ENCODE measurements around the gene ZNF239. TPM values are rescaled to one million over a fixed set of nuclear protein-coding genes. Genes with fewer than 3 reads are reported as not detected.
A peak's percentile ranks its signal among the peaks of the same experiment; 100 is the strongest.
"Not testable (repeated sequence)": the region's sequence is repeated elsewhere in the genome, so short reads cannot be mapped to it uniquely, and the experiment has no call there.

ZNF239 gene
- total RNA-seq, 1 experiment from 2014 or later = 4.7 TPM

DNA sequence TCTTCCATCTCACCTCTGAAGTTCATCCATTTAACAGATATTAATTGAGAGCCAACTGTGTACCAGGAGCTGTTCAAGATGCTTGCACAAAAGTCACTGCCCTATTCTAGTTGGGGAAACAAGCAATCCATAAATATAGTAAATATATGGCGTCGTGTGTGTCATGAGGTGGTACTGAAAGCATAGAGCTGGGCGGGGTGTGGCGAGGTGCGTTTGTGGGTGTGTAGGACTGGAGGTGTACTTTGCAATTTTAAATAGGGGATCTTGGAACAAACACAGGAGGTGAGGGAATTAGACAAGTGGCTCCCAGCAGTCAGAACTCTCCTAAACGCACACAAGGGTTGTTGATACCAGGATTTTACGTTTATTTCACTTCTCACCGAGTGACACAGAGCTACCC, 490 bp upstream of the ZNF239 start:
- peak overlapping the region; percentile 66 for H3K4me2 ChIP-seq (ENCODE audit: low read depth, low read length, poor library complexity, severe bottlenecking)
- H3K4me3 ChIP-seq (ENCODE audit: low read length) = peak overlapping the region; percentile 68; the same call in 1 of the 2 replicates
- H3K4me1 ChIP-seq (ENCODE audit: low read length) = peaks cover 10% of the 10 kb centered on the region
- DNase-seq = no peak
- H3K27me3 ChIP-seq (ENCODE audit: low read length) = no peaks in the 10 kb centered on the region
- peaks cover 9% of the 10 kb centered on the region; the same call in 1 of the 2 replicates for H3K79me2 ChIP-seq (ENCODE audit: low read length)
- H3K9ac ChIP-seq (ENCODE audit: low read length) = no peak overlapping the region
- H3K9me2 ChIP-seq (replicated peaks; ENCODE audit: insufficient read depth, low read length) = no peaks in the 10 kb centered on the region
- H2AFZ ChIP-seq (ENCODE audit: low read length) = peak overlapping the region; percentile 6; the same call in 1 of the 2 replicates
- no peaks in the 10 kb centered on the region for H4K20me1 ChIP-seq (ENCODE audit: insufficient read depth, low read depth, low read length)
- H3K36me3 ChIP-seq (ENCODE audit: insufficient read depth, low read length) = no peaks in the 10 kb centered on the region; the same call in 1 of the 2 replicates
- no peak overlapping the region for H3K27ac ChIP-seq (ENCODE audit: low read length)
- H3K9me3 ChIP-seq (ENCODE audit: low read length) = peaks cover 3% of the 10 kb centered on the region; the same call in 1 of the 2 replicates

DNA sequence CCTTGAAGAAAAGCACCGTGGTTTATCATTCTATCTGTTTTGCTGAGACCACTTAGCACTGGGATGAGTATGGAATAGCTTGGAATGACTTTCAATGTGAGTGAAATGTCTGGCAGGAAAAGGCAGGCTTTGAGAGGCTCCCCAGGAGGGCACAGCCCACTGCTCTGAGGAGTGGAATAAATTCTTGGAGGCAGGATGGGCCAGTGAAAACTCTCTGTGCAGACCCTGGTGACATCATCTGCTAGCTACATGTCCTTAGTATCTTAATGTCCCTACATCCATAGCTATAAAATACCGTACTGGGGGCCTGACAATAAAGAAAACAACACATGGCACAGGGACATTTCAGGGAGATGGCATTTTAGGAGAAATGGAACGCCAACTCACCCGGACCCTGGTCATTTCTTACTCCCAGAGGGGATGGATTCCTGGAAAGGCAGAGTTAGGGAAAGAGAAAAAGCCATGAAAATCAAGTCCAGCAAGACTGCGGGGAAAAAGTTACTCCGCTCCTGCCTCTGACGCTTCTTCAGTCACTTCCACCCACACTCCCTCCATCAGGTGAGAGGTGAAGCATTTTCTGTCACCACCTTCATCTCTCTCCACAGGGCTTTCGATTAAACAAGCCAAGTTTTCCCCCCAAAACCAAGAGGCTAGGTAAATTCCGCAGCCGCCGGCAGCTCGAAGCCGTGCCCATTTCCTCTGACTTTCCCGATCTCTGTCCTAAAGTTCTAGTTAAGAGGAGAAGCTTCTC, 991 bp downstream of the ZNF239 start:
- Histone ChIP-seq H3K27ac (ENCODE audit: low read length) (no peak overlapping the region), H3K9me3 (ENCODE audit: low read length) (peaks cover 3% of the 10 kb centered on the region; the same call in 1 of the 2 replicates), H3K79me2 (ENCODE audit: low read length) (peaks cover 9% of the 10 kb centered on the region; the same call in 1 of the 2 replicates), H4K20me1 (ENCODE audit: insufficient read depth, low read depth, low read length) (no peaks in the 10 kb centered on the region), H3K9ac (ENCODE audit: low read length) (peak overlapping the region; percentile 68), H3K27me3 (ENCODE audit: low read length) (no peaks in the 10 kb centered on the region), H3K4me1 (ENCODE audit: low read length) (peaks cover 10% of the 10 kb centered on the region), H3K4me2 (ENCODE audit: low read depth, low read length, poor library complexity, severe bottlenecking) (peak overlapping the region; percentile 66), H2AFZ (ENCODE audit: low read length) (no peak overlapping the region), H3K9me2 (replicated peaks; ENCODE audit: insufficient read depth, low read length) (no peaks in the 10 kb centered on the region), H3K36me3 (ENCODE audit: insufficient read depth, low read length) (no peaks in the 10 kb centered on the region; the same call in 1 of the 2 replicates), H3K4me3 (ENCODE audit: low read length) (peak overlapping the region; percentile 68)
- no peak for DNase-seq

DNA sequence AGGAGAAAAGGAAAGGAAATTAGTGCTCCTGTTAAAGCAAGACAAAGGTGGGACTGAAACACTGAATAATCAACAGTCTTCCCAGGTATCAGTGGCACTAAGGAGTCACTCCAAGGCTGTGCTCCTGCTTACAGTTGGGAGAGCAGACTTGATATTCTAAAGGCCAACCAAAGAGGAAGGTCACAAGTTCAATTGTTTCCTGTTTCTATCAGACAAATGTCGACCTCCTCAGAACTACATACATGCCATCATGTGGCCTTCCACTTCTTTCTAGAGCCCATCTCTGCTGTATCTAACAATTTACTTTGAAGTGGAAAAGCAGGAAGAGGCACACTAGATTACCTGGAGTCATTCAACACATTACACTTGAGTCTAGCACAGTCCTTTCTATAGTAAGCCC, 3.4 kb downstream of the ZNF239 start:
- H3K9me3 ChIP-seq (ENCODE audit: low read length) = no peaks in the 10 kb centered on the region
- no peak overlapping the region for H3K27ac ChIP-seq (ENCODE audit: low read length)
- no peak overlapping the region for H3K9ac ChIP-seq (ENCODE audit: low read length)
- no peaks in the 10 kb centered on the region for H3K27me3 ChIP-seq (ENCODE audit: low read length)
- no peaks in the 10 kb centered on the region for H3K9me2 ChIP-seq (replicated peaks; ENCODE audit: insufficient read depth, low read length)
- peaks cover 9% of the 10 kb centered on the region; the same call in 1 of the 2 replicates for H3K79me2 ChIP-seq (ENCODE audit: low read length)
- peaks cover 10% of the 10 kb centered on the region for H3K4me1 ChIP-seq (ENCODE audit: low read length)
- no peak for DNase-seq
- no peak overlapping the region for H3K4me2 ChIP-seq (ENCODE audit: low read depth, low read length, poor library complexity, severe bottlenecking)
- no peaks in the 10 kb centered on the region for H4K20me1 ChIP-seq (ENCODE audit: insufficient read depth, low read depth, low read length)
- no peak overlapping the region; the same call in 1 of the 2 replicates for H2AFZ ChIP-seq (ENCODE audit: low read length)
- H3K4me3 ChIP-seq (ENCODE audit: low read length) = no peak overlapping the region
- peaks cover 7% of the 10 kb centered on the region; the same call in 1 of the 2 replicates for H3K36me3 ChIP-seq (ENCODE audit: insufficient read depth, low read length)

DNA sequence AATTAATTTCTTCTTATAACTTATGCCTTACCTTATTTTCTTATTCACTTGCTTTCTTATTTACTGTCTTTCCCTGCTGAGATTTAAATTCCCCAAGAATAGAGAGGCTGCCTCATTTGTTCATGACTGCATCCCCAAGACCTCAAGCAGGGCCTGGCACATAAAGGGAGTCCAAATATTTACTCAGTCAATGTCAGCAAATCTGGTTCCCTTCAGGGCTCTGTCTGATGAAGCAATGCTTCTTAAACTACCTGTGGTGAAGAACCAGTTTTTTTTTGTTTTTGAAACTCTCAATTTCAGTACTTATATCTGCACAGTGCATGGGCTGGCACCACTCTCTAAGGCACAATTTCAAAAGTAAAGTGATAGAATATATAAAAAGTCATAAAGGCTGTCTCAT, 4.7 kb downstream of the ZNF239 start:
- Histone ChIP-seq H3K9me3 (ENCODE audit: low read length) (no peaks in the 10 kb centered on the region), H3K9ac (ENCODE audit: low read length) (no peak overlapping the region), H3K27me3 (ENCODE audit: low read length) (no peaks in the 10 kb centered on the region), H3K4me3 (ENCODE audit: low read length) (no peak overlapping the region), H3K36me3 (ENCODE audit: insufficient read depth, low read length) (peaks cover 7% of the 10 kb centered on the region; the same call in 1 of the 2 replicates), H3K4me1 (ENCODE audit: low read length) (peaks cover 10% of the 10 kb centered on the region), H2AFZ (ENCODE audit: low read length) (no peak overlapping the region), H3K79me2 (ENCODE audit: low read length) (peaks cover 9% of the 10 kb centered on the region; the same call in 1 of the 2 replicates), H3K9me2 (replicated peaks; ENCODE audit: insufficient read depth, low read length) (no peaks in the 10 kb centered on the region), H3K4me2 (ENCODE audit: low read depth, low read length, poor library complexity, severe bottlenecking) (no peak overlapping the region), H4K20me1 (ENCODE audit: insufficient read depth, low read depth, low read length) (no peaks in the 10 kb centered on the region), H3K27ac (ENCODE audit: low read length) (no peak overlapping the region)
- no peak for DNase-seq

GRCh38 chr10:43557214-43557613, 17.2 kb downstream of the ZNF239 start:
- H2AFZ ChIP-seq (ENCODE audit: low read length) = no peak overlapping the region
- no peak overlapping the region for H3K4me2 ChIP-seq (ENCODE audit: low read depth, low read length, poor library complexity, severe bottlenecking)
- H3K9me3 ChIP-seq (ENCODE audit: low read length) = no peaks in the 10 kb centered on the region
- peaks cover 11% of the 10 kb centered on the region for H3K36me3 ChIP-seq (ENCODE audit: insufficient read depth, low read length)
- H3K27me3 ChIP-seq (ENCODE audit: low read length) = no peaks in the 10 kb centered on the region
- no peak overlapping the region for H3K27ac ChIP-seq (ENCODE audit: low read length)
- DNase-seq = no peak
- no peaks in the 10 kb centered on the region for H3K4me1 ChIP-seq (ENCODE audit: low read length)
- no peaks in the 10 kb centered on the region for H4K20me1 ChIP-seq (ENCODE audit: insufficient read depth, low read depth, low read length)
- H3K79me2 ChIP-seq (ENCODE audit: low read length) = no peaks in the 10 kb centered on the region
- no peaks in the 10 kb centered on the region for H3K9me2 ChIP-seq (replicated peaks; ENCODE audit: insufficient read depth, low read length)
- no peak overlapping the region for H3K4me3 ChIP-seq (ENCODE audit: low read length)
- no peak overlapping the region for H3K9ac ChIP-seq (ENCODE audit: low read length)

- not testable (repeated sequence) for H2AFZ ChIP-seq (ENCODE audit: low read length); H3K9me2 ChIP-seq (replicated peaks; ENCODE audit: insufficient read depth, low read length); DNase-seq; H3K36me3 ChIP-seq (ENCODE audit: insufficient read depth, low read length); H3K4me3 ChIP-seq (ENCODE audit: low read length); H3K27ac ChIP-seq (ENCODE audit: low read length); H4K20me1 ChIP-seq (ENCODE audit: insufficient read depth, low read depth, low read length); H3K4me2 ChIP-seq (ENCODE audit: low read depth, low read length, poor library complexity, severe bottlenecking); H3K9me3 ChIP-seq (ENCODE audit: low read length); H3K4me1 ChIP-seq (ENCODE audit: low read length); H3K79me2 ChIP-seq (ENCODE audit: low read length); H3K27me3 ChIP-seq (ENCODE audit: low read length); H3K9ac ChIP-seq (ENCODE audit: low read length)
Measured at GRCh38 chr10:43543746-43544145, 30.7 kb downstream of the ZNF239 start.

- peaks cover 51% of the 10 kb centered on the region for H3K9me3 ChIP-seq (ENCODE audit: low read length)
- H3K79me2 ChIP-seq (ENCODE audit: low read length) = no peaks in the 10 kb centered on the region
- H3K9ac ChIP-seq (ENCODE audit: low read length) = no peak overlapping the region
- no peak overlapping the region for H3K27ac ChIP-seq (ENCODE audit: low read length)
- H3K36me3 ChIP-seq (ENCODE audit: insufficient read depth, low read length) = no peaks in the 10 kb centered on the region
- no peak overlapping the region for H2AFZ ChIP-seq (ENCODE audit: low read length)
- no peak overlapping the region for H3K4me2 ChIP-seq (ENCODE audit: low read depth, low read length, poor library complexity, severe bottlenecking)
- H3K4me1 ChIP-seq (ENCODE audit: low read length) = no peaks in the 10 kb centered on the region
- H3K27me3 ChIP-seq (ENCODE audit: low read length) = peaks cover 6% of the 10 kb centered on the region; the same call in 1 of the 2 replicates
- DNase-seq = no peak
- H3K4me3 ChIP-seq (ENCODE audit: low read length) = no peak overlapping the region
- no peaks in the 10 kb centered on the region for H4K20me1 ChIP-seq (ENCODE audit: insufficient read depth, low read depth, low read length)
- H3K9me2 ChIP-seq (replicated peaks; ENCODE audit: insufficient read depth, low read length) = no peaks in the 10 kb centered on the region
Measured at GRCh38 chr10:43524434-43525247, 49.8 kb downstream of the ZNF239 start.

All from Karpas-422 (cell line).